ENCODE results near the gene HARS2.
"Not testable (repeated sequence)": the region's sequence is repeated elsewhere in the genome, so short reads cannot be mapped to it uniquely, and the experiment has no call there.

Gene HARS2, protein sequence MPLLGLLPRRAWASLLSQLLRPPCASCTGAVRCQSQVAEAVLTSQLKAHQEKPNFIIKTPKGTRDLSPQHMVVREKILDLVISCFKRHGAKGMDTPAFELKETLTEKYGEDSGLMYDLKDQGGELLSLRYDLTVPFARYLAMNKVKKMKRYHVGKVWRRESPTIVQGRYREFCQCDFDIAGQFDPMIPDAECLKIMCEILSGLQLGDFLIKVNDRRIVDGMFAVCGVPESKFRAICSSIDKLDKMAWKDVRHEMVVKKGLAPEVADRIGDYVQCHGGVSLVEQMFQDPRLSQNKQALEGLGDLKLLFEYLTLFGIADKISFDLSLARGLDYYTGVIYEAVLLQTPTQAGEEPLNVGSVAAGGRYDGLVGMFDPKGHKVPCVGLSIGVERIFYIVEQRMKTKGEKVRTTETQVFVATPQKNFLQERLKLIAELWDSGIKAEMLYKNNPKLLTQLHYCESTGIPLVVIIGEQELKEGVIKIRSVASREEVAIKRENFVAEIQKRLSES

GRCh38 chr5:140690941-140691924 lies at the start of gene HARS2, which contains the start of gene HARS1:
Gene HARS2, plus strand, starts transcription at chr5:140691455. Its CDS starts 194 bp downstream, at chr5:140691649.
Gene HARS1, minus strand, starts transcription at chr5:140691370. Its CDS starts 66 bp downstream, at chr5:140691304.
- peak; percentile 79 for DNase-seq

DNA sequence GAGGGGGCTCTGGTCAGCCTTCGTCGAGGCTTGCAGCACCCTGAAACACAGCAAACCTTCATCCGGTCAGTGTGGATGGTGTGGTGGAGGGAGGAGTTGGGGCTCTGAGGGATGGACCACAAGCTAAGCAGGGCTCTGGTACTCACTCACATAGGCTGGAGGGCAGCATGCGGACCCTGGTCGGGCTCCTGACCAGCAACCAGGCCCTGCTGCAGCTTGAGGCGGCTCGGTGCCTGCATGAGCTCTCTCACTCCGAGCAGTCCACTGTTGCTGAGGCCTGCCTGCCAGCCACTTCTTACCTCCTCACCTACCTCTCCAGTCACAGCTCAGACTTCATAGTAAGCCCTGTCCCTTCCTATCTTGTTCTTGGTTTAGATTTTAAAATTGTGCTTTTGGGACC lies 49.5 kb upstream of the HARS2 start:
- DNase-seq, result no peak

DNA sequence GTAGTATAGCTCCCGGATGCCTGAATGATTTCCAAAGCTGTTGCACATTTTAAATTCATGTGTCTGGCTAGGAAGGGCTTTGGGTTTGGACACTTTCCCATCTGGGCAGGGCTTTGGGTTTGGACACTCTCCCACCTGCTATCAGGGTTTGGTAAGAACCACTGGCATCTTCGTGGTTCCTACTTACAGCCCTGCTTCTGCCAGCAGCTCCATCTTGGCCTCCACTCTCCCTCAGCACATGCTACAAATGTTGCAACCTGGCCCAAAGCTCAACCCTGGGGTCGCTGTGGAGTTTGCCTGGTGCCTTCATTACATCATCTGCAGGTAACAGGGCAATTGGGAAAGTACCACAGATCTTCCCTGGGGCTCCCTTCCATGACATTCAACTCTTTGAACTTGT lies 48.5 kb upstream of the HARS2 start:
- DNase-seq, result no peak

- no peak for DNase-seq
Measured at GRCh38 chr5:140647042-140647419, 44.2 kb upstream of the HARS2 start.

- no peak for DNase-seq
Measured at GRCh38 chr5:140658870-140659269, 32.4 kb upstream of the HARS2 start.

- not testable (repeated sequence) for DNase-seq
Measured at GRCh38 chr5:140660371-140660770, 30.9 kb upstream of the HARS2 start.

DNA sequence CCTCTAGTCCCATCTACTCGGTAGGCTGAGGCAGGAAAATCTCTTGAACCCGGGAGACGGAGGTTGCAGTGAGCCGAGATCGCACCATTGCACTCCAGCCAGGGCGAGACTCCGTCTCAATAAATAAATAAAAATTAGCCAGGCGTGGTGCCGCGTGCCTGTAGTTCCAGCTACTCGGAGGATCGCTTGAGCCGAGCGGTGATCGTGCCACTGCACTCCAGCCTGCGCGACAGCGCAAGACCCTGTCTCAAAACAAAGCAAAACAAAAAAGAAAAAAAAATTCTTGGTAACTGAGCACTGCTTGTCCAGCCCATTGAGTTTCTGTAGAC lies 27.3 kb upstream of the HARS2 start:
- no peak for DNase-seq

GRCh38 chr5:140664359-140665119 lies 26.7 kb upstream of the HARS2 start, which contains the start of gene WDR55:
Gene WDR55, plus strand, starts transcription at chr5:140664904. Its CDS starts 9 bp downstream, at chr5:140664913.
- DNase-seq, result peak; percentile 80

GRCh38 chr5:140671035-140671434 lies 20.2 kb upstream of the HARS2 start:
- DNase-seq, result not testable (repeated sequence)

- no peak for DNase-seq
Measured at GRCh38 chr5:140671472-140672125, 19.7 kb upstream of the HARS2 start.

- DNase-seq, result no peak
Measured at GRCh38 chr5:140672455-140673186, 18.6 kb upstream of the HARS2 start.

GRCh38 chr5:140673187-140673976 lies 17.9 kb upstream of the HARS2 start, which contains the start of gene DND1:
Gene DND1, minus strand, starts transcription at chr5:140673576. Its CDS starts 34 bp downstream, at chr5:140673542.
- no peak for DNase-seq

DNA sequence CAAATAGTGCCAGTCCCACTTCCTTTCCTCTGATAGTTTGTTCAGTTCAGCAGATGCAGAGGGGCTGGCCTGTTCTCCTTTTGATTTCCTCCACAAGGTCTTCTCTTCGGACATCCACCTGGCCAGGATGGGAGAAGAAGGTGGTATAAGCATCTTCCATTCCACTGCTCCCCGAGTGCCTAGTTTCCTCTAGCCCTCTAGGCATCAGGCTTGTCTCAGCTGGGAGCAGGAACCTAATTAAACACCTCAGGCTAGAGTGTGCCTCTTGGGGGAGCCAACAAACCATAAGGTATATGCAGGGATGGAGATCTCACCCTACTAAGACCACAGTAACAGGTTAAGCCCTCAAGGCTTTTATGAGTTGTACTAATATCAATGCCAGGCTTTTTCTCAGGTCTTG lies 17.0 kb upstream of the HARS2 start:
- no peak for DNase-seq

- DNase-seq, result no peak
Measured at GRCh38 chr5:140674629-140675028, 16.6 kb upstream of the HARS2 start.

DNA sequence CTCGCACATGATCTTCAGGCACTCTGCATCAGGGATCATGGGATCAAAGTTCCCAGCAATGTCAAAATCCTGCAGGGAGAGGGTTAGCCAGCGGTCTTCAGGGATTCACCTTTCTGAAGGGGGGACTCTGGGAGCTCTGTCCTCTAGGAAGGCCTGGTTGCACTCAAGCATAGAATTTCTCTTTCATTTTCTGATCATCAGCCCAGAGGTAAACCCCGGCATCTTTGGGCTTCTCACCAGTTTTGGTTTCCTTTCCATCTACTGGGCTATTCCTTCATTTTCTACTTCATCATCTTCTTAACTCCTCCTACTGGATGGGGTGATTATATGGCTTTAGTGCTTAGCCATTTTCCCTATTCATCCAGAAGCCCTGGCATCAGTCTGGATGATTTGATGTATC lies 13.3 kb upstream of the HARS2 start:
- no peak for DNase-seq

DNA sequence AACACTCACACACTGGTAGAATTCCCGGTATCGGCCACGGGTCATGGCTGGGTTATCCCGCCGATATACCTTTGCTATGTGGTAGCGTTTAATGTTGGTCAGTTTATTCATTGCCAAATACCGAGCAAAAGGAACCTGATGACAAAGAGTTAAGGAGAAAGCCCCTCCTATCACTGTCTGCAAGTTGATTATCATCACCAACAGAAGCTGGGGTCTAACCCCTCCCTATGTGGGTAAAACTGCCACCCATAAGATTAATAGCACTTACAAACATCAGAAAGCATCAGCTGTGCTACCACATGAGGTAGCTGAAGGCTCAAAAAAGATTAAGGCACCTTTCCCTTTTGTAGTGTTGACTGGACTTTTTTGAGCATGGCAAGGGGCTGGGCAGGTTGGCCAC lies 12.3 kb upstream of the HARS2 start:
- no peak for DNase-seq

DNA sequence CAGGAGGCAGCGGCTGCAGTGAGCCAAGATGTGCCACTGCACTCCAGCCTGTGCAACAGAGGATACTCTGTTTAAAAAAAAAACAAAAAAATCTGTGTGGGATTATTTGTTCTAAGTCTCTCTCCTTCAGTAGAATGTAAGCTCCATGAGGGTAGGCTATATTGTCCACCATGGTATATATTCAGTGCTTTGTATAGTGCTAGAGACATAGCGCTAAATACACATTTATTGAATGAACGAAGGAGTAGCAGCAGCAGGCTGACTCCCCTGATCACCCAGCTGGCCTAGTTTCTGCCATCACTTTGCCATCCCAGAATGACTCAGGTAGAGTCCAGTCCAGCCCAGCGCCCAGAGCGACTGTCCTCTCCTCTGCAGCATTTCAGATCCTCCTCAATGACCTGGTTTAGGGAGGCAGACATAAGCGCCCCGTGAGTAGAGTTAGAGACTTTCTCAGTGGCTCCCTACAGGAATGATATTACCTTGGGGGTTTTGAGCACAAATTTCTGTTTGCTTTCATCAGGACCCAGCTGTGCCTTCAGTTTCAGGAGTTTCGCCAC lies 801 bp upstream of the HARS2 start:
- no peak for DNase-seq

GRCh38 chr5:140694276-140694675 lies 3.0 kb downstream of the HARS2 start:
- DNase-seq, result no peak

GRCh38 chr5:140696891-140697492 lies 5.7 kb downstream of the HARS2 start:
- no peak for DNase-seq

All from NCI-H1092 (cell line).